ENCODE data around the gene ETFBKMT.

- TF ChIP-seq GATA2 (IDR thresholded peaks at IDR 0.05; ENCODE audit: low read depth, low read length) (no peak), GATA3 (IDR thresholded peaks at IDR 0.05; ENCODE audit: low read depth, low read length) (no peak)
Measured at GRCh38 chr12:31715283-31715825, 55.9 kb downstream of the ETFBKMT start.

Data from SH-SY5Y (cell line).